Uterus (tissue), 2 donors: ENCODE data around the gene DRC7.

Experiments
- POLR2A ChIP-seq, 2 donors: fragments of 450-650 bp; IDR thresholded peaks; one replicate each; pipeline ENCODE4 v1.6.1; 2016; ENCODE audit warnings: antibody characterized with exemption in 2 of 2, mild to moderate bottlenecking in 1 of 2, moderate library complexity in 1 of 2
- TF ChIP-seq, protein P1 (sequence below), 4 experiments: fragments of 200-600 bp in 2 of 4; fragments of 450-650 bp in 2 of 4; sonication (generic) in 2 of 4; IDR thresholded peaks; one replicate each; pipeline ENCODE4 v1.5.1; 2016 to 2019; ENCODE audit warnings: antibody characterized with exemption in 4 of 4, mild to moderate bottlenecking in 2 of 4, moderate library complexity in 1 of 4

DNA sequence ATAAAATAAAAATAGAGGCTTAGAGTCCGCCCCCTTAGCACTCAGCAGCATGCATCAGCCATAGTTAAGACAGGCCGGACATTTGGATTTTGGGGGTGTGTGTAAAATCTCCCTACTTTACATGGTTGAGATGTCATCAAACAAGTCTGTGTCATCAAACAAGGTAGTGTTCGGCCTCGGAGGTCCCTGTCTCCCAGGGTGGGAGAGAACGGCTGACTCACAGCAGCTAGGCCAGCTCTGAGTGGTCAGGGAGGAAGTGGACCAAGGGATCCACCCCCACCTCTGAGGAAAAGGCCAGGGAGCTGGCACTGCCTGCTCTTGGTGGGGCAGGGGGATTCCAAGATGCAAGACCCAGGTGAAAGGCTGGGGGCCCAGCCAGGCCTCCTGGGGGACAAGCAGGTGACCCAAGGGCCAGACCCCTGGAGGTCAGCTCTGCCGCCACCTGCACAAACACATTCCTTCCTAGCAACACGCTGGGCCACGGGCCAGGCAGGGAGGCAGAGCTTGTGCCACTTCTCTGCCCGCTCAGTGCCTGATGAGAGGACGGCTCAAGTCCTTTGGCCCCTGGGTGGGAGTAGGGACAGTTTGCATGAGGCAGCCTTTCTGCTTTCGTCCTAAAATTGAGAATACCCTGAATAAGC, 79.2 kb downstream of the DRC7 start:
- TF ChIP-seq, protein P1, sequence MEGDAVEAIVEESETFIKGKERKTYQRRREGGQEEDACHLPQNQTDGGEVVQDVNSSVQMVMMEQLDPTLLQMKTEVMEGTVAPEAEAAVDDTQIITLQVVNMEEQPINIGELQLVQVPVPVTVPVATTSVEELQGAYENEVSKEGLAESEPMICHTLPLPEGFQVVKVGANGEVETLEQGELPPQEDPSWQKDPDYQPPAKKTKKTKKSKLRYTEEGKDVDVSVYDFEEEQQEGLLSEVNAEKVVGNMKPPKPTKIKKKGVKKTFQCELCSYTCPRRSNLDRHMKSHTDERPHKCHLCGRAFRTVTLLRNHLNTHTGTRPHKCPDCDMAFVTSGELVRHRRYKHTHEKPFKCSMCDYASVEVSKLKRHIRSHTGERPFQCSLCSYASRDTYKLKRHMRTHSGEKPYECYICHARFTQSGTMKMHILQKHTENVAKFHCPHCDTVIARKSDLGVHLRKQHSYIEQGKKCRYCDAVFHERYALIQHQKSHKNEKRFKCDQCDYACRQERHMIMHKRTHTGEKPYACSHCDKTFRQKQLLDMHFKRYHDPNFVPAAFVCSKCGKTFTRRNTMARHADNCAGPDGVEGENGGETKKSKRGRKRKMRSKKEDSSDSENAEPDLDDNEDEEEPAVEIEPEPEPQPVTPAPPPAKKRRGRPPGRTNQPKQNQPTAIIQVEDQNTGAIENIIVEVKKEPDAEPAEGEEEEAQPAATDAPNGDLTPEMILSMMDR (IDR thresholded peaks at IDR 0.05), result no peak
- TF ChIP-seq POLR2A (IDR thresholded peaks at IDR 0.05), result no peak
